NCI-H82 treated with DMSO at 0.1 percent for 48 hours (cell line): ENCODE measurements around the gene HLA-DMA.

ENCODE experiments used
- DNase-seq: peaks from one replicate; lab custom pipeline; 2025; ENCODE audit not compliant: unreplicated experiment; lab: John Stamatoyannopoulos, UW

Gene HLA-DMA

GRCh38 chr6:32974541-32975308, 21.8 kb upstream of the HLA-DMA start:
- no peak for DNase-seq

GRCh38 chr6:32974016-32974333, 21.1 kb upstream of the HLA-DMA start:
- no peak for DNase-seq

GRCh38 chr6:32973144-32974015, 20.5 kb upstream of the HLA-DMA start:
- DNase-seq, result no peak

GRCh38 chr6:32972353-32973143, 19.7 kb upstream of the HLA-DMA start:
- DNase-seq, result no peak

- DNase-seq, result peak; percentile 100
Measured at GRCh38 chr6:32971581-32972352, 18.9 kb upstream of the HLA-DMA start.

GRCh38 chr6:32971242-32971580, 18.3 kb upstream of the HLA-DMA start:
- no peak for DNase-seq

GRCh38 chr6:32970413-32971241, 17.7 kb upstream of the HLA-DMA start:
- peak; percentile 69 for DNase-seq

- peak; percentile 76 for DNase-seq
Measured at GRCh38 chr6:32969685-32970412, 17.0 kb upstream of the HLA-DMA start.

- no peak for DNase-seq
Measured at GRCh38 chr6:32968867-32969684, 16.2 kb upstream of the HLA-DMA start.

- peak; percentile 88 for DNase-seq
Measured at GRCh38 chr6:32968093-32968866, 15.4 kb upstream of the HLA-DMA start, which contains the start of gene BRD2. TSS of gene BRD2 (plus strand) at chr6:32968594. CDS start at chr6:32972899, 4,305 bp downstream.

- DNase-seq, result peak; percentile 90
Measured at GRCh38 chr6:32967151-32968091, 14.5 kb upstream of the HLA-DMA start.

GRCh38 chr6:32964776-32965175, 11.9 kb upstream of the HLA-DMA start:
- DNase-seq, result no peak

GRCh38 chr6:32963866-32964265, 11.0 kb upstream of the HLA-DMA start:
- DNase-seq, result no peak

GRCh38 chr6:32962213-32962826, 9.4 kb upstream of the HLA-DMA start:
- no peak for DNase-seq

- DNase-seq, result no peak
Measured at GRCh38 chr6:32960563-32960962, 7.7 kb upstream of the HLA-DMA start.

- DNase-seq, result no peak
Measured at GRCh38 chr6:32956176-32956575, 3.3 kb upstream of the HLA-DMA start.
